OCI-LY3 (cell line): ENCODE measurements around the gene REM1.
"Not testable (repeated sequence)": the region's sequence is repeated elsewhere in the genome, so short reads cannot be mapped to it uniquely, and the experiment has no call there.

ENCODE experiments used
- H2AFZ ChIP-seq: fragments of 200-600, 300-600 bp; shearing (Covaris generic); 2 replicates; pipeline ENCODE4 v1.6.0; 2014; ENCODE audit warnings: antibody characterized with exemption, low read depth, low read length
- H3K27ac ChIP-seq: fragments of 200-600, 300-600 bp; sonication (generic); 2 replicates; pipeline ENCODE4 v1.5.1; 2014; ENCODE audit warnings: mild to moderate bottlenecking, low read length, moderate library complexity, mixed read lengths
- H3K27me3 ChIP-seq: fragments of 200-600, 300-600 bp; sonication (generic); 2 replicates; pipeline ENCODE4 v1.6.1; 2014; ENCODE audit warnings: low read depth, low read length, mixed read lengths
- H3K36me3 ChIP-seq: fragments of 200-600, 300-600 bp; sonication (generic); replicated peaks from 2 replicates; pipeline ENCODE3; 2014; ENCODE audit warnings: low read depth, low read length, mixed read lengths
- H3K4me1 ChIP-seq: fragments of 300-600, 200-600 bp; sonication (generic); 2 replicates; pipeline ENCODE4 v1.6.1; 2014; ENCODE audit warnings: low read length, mixed read lengths
- H3K4me2 ChIP-seq: fragments of 200-600, 300-600 bp; sonication (generic); 2 replicates; pipeline ENCODE4 v1.6.1; 2014; ENCODE audit warnings: low read length, mixed read lengths
- H3K4me3 ChIP-seq: fragments of 300-600, 200-600 bp; sonication (generic); 2 replicates; pipeline ENCODE4 v1.5.1; 2014; ENCODE audit warnings: antibody characterized with exemption, mild to moderate bottlenecking, low read length, moderate library complexity
- H3K79me2 ChIP-seq: fragments of 300-600, 200-600 bp; shearing (Covaris generic); 2 replicates; pipeline ENCODE4 v1.6.1; 2014; ENCODE audit warnings: mild to moderate bottlenecking, low read length, mixed read lengths
- H3K9ac ChIP-seq: fragments of 300-600, 200-600 bp; shearing (Covaris generic); 2 replicates; pipeline ENCODE4 v1.6.0; 2014; ENCODE audit warnings: mild to moderate bottlenecking, low read length, moderate library complexity
- H3K9me3 ChIP-seq: fragments of 200-600, 300-600 bp; shearing (Covaris generic); 2 replicates; pipeline ENCODE4 v1.6.1; 2014; ENCODE audit warnings: low read length, mixed read lengths; ENCODE audit not compliant: insufficient read depth
- H4K20me1 ChIP-seq: fragments of 200-600, 300-600 bp; sonication (generic); 2 replicates; pipeline ENCODE4 v1.6.1; 2016; ENCODE audit warnings: low read length, mixed read lengths; ENCODE audit not compliant: insufficient read depth
- EZH2phosphoT487 ChIP-seq: fragments of 200-600 bp; shearing (Covaris generic); IDR thresholded peaks from 2 replicates; pipeline ENCODE4 v1.6.1; 2018; ENCODE audit warnings: antibody characterized with exemption, mixed run types, low read depth
- TF ChIP-seq, protein P1 (sequence below): fragments of 200-600, 300-600 bp; sonication (generic); IDR thresholded peaks from 2 replicates; pipeline ENCODE4 v1.5.1; 2014; ENCODE audit warnings: antibody characterized with exemption, low read length, low read depth

The REM1 gene

DNA sequence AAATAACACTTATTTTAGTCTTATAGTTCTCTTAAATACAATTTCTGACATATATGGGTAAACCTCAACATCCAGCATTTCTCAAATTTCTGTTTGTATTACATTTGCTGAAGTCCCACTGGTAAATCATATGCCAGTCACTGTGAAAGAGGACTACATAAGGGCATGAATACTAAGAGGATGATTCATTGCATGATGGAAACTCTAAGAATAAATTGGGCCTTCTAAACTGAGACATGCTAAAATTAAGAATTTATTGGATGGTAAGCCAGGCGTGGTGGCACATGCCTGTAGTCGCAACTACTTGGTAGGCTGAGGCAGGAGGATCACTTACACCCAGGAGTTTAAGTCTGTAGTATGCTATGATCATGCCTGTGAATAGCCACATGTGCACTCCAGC lies 22.5 kb upstream of the REM1 start:
- H3K36me3 ChIP-seq, result no peaks in the 10 kb centered on the region
- H3K4me2 ChIP-seq, result no peak overlapping the region
- no peaks in the 10 kb centered on the region for H3K27me3 ChIP-seq
- H3K9ac ChIP-seq, result no peak overlapping the region
- H3K27ac ChIP-seq, result no peak overlapping the region
- no peaks in the 10 kb centered on the region for H3K9me3 ChIP-seq
- no peak overlapping the region for H2AFZ ChIP-seq
- H4K20me1 ChIP-seq, result no peaks in the 10 kb centered on the region
- no peak overlapping the region for H3K4me3 ChIP-seq
- no peaks in the 10 kb centered on the region for H3K4me1 ChIP-seq
- no peaks in the 10 kb centered on the region for H3K79me2 ChIP-seq
- TF ChIP-seq, protein P1, sequence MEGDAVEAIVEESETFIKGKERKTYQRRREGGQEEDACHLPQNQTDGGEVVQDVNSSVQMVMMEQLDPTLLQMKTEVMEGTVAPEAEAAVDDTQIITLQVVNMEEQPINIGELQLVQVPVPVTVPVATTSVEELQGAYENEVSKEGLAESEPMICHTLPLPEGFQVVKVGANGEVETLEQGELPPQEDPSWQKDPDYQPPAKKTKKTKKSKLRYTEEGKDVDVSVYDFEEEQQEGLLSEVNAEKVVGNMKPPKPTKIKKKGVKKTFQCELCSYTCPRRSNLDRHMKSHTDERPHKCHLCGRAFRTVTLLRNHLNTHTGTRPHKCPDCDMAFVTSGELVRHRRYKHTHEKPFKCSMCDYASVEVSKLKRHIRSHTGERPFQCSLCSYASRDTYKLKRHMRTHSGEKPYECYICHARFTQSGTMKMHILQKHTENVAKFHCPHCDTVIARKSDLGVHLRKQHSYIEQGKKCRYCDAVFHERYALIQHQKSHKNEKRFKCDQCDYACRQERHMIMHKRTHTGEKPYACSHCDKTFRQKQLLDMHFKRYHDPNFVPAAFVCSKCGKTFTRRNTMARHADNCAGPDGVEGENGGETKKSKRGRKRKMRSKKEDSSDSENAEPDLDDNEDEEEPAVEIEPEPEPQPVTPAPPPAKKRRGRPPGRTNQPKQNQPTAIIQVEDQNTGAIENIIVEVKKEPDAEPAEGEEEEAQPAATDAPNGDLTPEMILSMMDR, result no peak
- no peak for TF ChIP-seq EZH2phosphoT487

DNA sequence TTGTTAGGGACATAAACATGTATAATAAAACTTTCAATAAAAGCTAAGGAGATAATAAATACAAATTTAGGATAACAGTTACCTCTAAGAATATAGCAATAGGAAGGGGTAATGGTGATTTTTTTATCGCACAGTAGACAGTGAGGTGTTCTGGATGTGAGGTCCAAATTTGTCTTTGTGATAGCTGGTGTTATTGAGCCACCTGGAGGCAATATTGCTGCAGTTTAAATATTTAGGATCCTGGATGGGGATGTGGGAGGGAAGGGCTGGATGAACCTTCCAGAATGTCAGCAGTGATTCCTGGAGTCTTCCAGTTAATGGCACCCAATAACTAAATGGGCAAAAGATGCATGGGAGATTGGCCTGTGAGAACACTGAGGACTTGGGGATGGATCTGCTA lies 20.7 kb upstream of the REM1 start:
- no peak overlapping the region for H2AFZ ChIP-seq
- H3K79me2 ChIP-seq, result no peaks in the 10 kb centered on the region
- no peak overlapping the region for H3K4me3 ChIP-seq
- TF ChIP-seq EZH2phosphoT487, result no peak
- TF ChIP-seq, protein P1, result no peak
- no peak overlapping the region for H3K4me2 ChIP-seq
- no peaks in the 10 kb centered on the region for H3K9me3 ChIP-seq
- H3K27ac ChIP-seq, result no peak overlapping the region
- no peaks in the 10 kb centered on the region for H3K4me1 ChIP-seq
- no peaks in the 10 kb centered on the region for H3K36me3 ChIP-seq
- H3K27me3 ChIP-seq, result no peaks in the 10 kb centered on the region
- H3K9ac ChIP-seq, result no peak overlapping the region
- no peaks in the 10 kb centered on the region for H4K20me1 ChIP-seq

DNA sequence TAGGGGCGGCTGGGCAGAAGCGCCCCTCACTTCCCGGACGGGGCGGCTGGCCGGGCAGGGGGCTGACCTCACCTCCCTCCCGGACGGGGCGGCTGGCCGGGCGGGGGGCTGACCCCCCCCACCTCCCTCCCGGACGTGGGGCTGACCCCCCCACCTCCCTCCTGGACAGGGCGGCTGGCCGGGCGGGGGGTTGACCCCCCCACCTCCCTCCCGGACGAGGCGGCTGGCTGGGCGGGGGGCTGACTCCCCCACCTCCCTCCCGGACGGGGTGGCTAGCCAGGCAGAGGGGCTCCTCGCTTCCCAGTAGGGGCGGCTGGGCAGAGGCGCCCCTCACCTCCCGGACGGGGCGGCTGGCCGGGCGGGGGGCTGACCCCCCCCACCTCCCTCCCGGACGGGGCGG lies 4.1 kb upstream of the REM1 start:
- H3K4me3 ChIP-seq, H3K9me3 ChIP-seq, H3K4me2 ChIP-seq, H3K36me3 ChIP-seq, H3K79me2 ChIP-seq, H3K27me3 ChIP-seq, H3K27ac ChIP-seq, H3K9ac ChIP-seq, H4K20me1 ChIP-seq, H2AFZ ChIP-seq: not testable (repeated sequence)
- peaks cover 16% of the 10 kb centered on the region for H3K4me1 ChIP-seq

DNA sequence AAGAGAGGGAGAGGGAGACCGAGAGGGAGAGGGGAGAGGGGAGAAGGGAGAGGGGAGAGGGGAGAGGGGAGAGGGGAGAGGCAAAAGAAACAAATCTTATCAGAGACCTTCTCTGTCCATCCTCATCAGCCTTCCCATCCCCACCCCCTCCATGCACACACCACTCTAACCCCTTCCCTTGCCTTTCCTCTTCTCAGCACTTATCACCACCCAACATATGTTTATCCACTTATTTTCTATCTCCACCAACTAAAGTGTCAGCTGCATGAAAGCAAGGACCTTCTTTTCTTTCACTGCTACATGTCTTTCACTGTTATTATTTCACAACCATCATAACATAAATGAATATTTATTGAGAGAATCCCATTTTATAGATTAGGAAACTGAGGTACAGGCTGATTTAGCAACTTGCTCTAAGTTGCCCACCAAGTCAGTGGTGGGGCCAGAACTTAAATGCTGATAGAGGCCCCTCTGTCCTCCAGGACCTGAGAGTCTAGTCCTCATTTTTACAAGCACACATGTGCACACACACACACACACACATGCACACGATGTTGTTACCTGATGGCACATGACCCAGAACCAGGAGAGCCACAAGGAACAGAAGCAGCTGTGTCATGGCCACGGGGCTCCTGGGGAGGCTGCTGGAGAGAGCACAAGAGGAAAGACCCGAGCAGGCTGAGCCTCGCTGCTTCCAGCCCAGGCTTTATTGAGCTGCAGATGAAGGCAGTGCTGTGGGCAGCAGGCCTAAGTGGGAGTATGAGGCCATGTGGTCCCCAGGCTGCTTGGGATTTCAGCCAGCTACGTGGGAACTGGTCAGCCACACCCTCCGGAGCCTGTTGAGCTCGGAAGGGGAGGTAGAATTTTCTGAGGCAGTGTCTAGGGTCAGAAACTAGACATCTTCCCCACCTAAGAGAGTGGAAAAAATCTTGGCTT lies 2.4 kb upstream of the REM1 start:
- H3K4me2 ChIP-seq, result no peak overlapping the region
- TF ChIP-seq, protein P1, result no peak
- no peak for TF ChIP-seq EZH2phosphoT487
- no peak overlapping the region for H3K9ac ChIP-seq
- H3K27me3 ChIP-seq, result no peaks in the 10 kb centered on the region
- H4K20me1 ChIP-seq, result no peaks in the 10 kb centered on the region
- no peak overlapping the region for H3K4me3 ChIP-seq
- no peaks in the 10 kb centered on the region for H3K79me2 ChIP-seq
- no peak overlapping the region for H2AFZ ChIP-seq
- H3K9me3 ChIP-seq, result no peaks in the 10 kb centered on the region
- peaks cover 16% of the 10 kb centered on the region for H3K4me1 ChIP-seq
- no peaks in the 10 kb centered on the region for H3K36me3 ChIP-seq
- H3K27ac ChIP-seq, result no peak overlapping the region
